Kidney (tissue), 14 donors: ENCODE results near the gene LRTM2. TPM values are rescaled to one million over a fixed set of nuclear protein-coding genes. Genes with fewer than 3 reads are reported as not detected.

Source experiments
- DNase-seq, 5 donors: peaks; one replicate each; pipeline ENCODE4 v3.0.0-alpha.2; 2013 to 2020
- FAIRE-seq: peaks from 2 replicates; lab custom pipeline; 2012; peaks lifted over from hg19 to GRCh38; lab: Jason Lieb, UNC
- H3K27ac ChIP-seq, 2 donors: one replicate each; pipeline ENCODE4 v1.7.0; 2013; ENCODE audit warnings: low read depth in 2 of 2, low read length in 2 of 2, inconsistent platforms in 1 of 2
- H3K27me3 ChIP-seq: one replicate; pipeline ENCODE4 v1.7.1; 2013; ENCODE audit warnings: low read length, inconsistent platforms; ENCODE audit not compliant: control insufficient read depth, insufficient read depth
- H3K36me3 ChIP-seq, 3 donors: one replicate each; pipeline versions ENCODE4 v1.7.0 to v1.7.1; 2013; ENCODE audit warnings: low read length in 3 of 3, control low read depth in 1 of 3, inconsistent platforms in 1 of 3; ENCODE audit not compliant: insufficient read depth in 3 of 3, control insufficient read depth in 2 of 3
- H3K4me1 ChIP-seq, 3 donors: one replicate each; pipeline versions ENCODE4 v1.7.0 to v1.7.1; 2013; ENCODE audit warnings: low read length in 3 of 3, inconsistent platforms in 1 of 3, low read depth in 1 of 3; ENCODE audit not compliant: control insufficient read depth in 2 of 3, insufficient read depth in 2 of 3
- H3K4me3 ChIP-seq, 3 donors: one replicate each; pipeline versions ENCODE4 v1.7.0 to v1.8.1; 2013; ENCODE audit warnings: low read length in 3 of 3, control low read depth in 1 of 3, inconsistent platforms in 1 of 3
- H3K9ac ChIP-seq, 3 donors: one replicate each; pipeline versions ENCODE4 v1.7.0 to v1.7.1; 2013; ENCODE audit warnings: low read length in 3 of 3, control low read depth in 1 of 3, inconsistent platforms in 1 of 3
- H3K9me3 ChIP-seq, 3 donors: one replicate each; pipeline versions ENCODE4 v1.7.0 to v1.7.1; 2013; ENCODE audit warnings: low read length in 3 of 3, control low read depth in 1 of 3, inconsistent platforms in 1 of 3; ENCODE audit not compliant: control insufficient read depth in 2 of 3, insufficient read depth in 1 of 3
- CTCF ChIP-seq: IDR thresholded peaks from 3 replicates; pipeline ENCODE4 v1.5.1; 2012; ENCODE audit warnings: mild to moderate bottlenecking, moderate library complexity, borderline replicate concordance; ENCODE audit not compliant: insufficient read depth; ENCODE audit errors: extremely low read depth
- intact Hi-C: fragments of 100-400 bp; cut with DNase I; formaldehyde crosslinking; loops from one replicate; pipeline ENCODE4 v1.11.1; 2022
- polyA plus RNA-seq: library from polyadenylated mRNA; stranded (reverse); fragments of 350-450 nt; fragmentation: Illumina TruSeq; extraction: RNeasy Lipid Tissue Mini Kit (QIAGEN cat#74804); gene quantifications from one replicate; pipeline ENCODE4 v1.2.3, GENCODE V29; 2014; ENCODE audit warnings: low read depth, low replicate concordance; ENCODE audit not compliant: insufficient read depth
- total RNA-seq: library from RNA; stranded (reverse); fragmentation: NEBNext Ultra II Directional; extraction: Animal tissue kit (Norgen Biotek cat#: 25700); gene quantifications from one replicate; pipeline ENCODE4 v1.2.1, GENCODE V29; 2021
- donor health status: control.
- donor health status: control.
- donor health status: control.
- donor health status: control.
- donor health status: control.
- donor health status: DM: yes; HTN: yes; CAD: no.
- donor health status: Normal renal cell carcinoma (clear cell type).

LRTM2 gene
- total and polyA plus RNA-seq, 2 donors from 2014 or later: not detected

- Histone ChIP-seq H3K27ac (peak overlapping the region; percentile 48 to 67), H3K4me3 (peak overlapping the region; percentile 68 to 79 (median 74)), H3K4me1 (peaks cover 0 to 18% (median 4%) of the 10 kb centered on the region in 3 donors), H3K9me3 (no peaks in the 10 kb centered on the region), H3K27me3 (no peaks in the 10 kb centered on the region), H3K36me3 (no peaks in the 10 kb centered on the region), H3K9ac (peak overlapping the region in 2 of 3 donors; percentile 74 to 84)
- DNase-seq (peak; percentile 17 to 87 (median 55)), FAIRE-seq (no peak)
- intact Hi-C loops: loop anchor here (10.0 kb wide), 1 partner anchor 138 kb away; no protein-coding TSS in a partner anchor
- no peak for TF ChIP-seq CTCF
These were observed 23.8 kb upstream of the LRTM2 start for GRCh38 chr12:1796515-1797010.

GRCh38 chr12:1797011-1797901, 23.1 kb upstream of the LRTM2 start:
- peak overlapping the region in 2 of 3 donors; percentile 74 to 84 for H3K9ac ChIP-seq
- no peaks in the 10 kb centered on the region for H3K36me3 ChIP-seq
- H3K4me3 ChIP-seq: peak overlapping the region in 2 of 3 donors; percentile 53 to 79
- peak overlapping the region; percentile 48 to 67 for H3K27ac ChIP-seq
- H3K4me1 ChIP-seq: peaks cover 0 to 18% (median 4%) of the 10 kb centered on the region in 3 donors
- intact Hi-C loops: loop anchor here (10.0 kb wide), 1 partner anchor 138 kb away; no protein-coding TSS in a partner anchor
- H3K27me3 ChIP-seq: no peaks in the 10 kb centered on the region
- DNase-seq (peak; percentile 31 to 91 (median 61)), FAIRE-seq (no peak)
- no peaks in the 10 kb centered on the region for H3K9me3 ChIP-seq
- no peak for TF ChIP-seq CTCF

GRCh38 chr12:1797991-1798640, 22.2 kb upstream of the LRTM2 start:
- H3K4me3 ChIP-seq: no peak overlapping the region

More at GRCh38 chr12:1797991-1798640, 22.2 kb upstream of the LRTM2 start:
- Histone ChIP-seq H3K36me3 (no peaks in the 10 kb centered on the region), H3K9ac (no peak overlapping the region), H3K27ac (no peak overlapping the region), H3K27me3 (no peaks in the 10 kb centered on the region), H3K4me1 (peaks cover 0 to 18% (median 4%) of the 10 kb centered on the region in 3 donors), H3K9me3 (no peaks in the 10 kb centered on the region)
- no peak for FAIRE-seq
- DNase-seq: peak in 2 of 5 donors; percentile 8 to 55
- intact Hi-C loops: loop anchor here (10.0 kb wide), 1 partner anchor 137 kb away; no protein-coding TSS in a partner anchor
- TF ChIP-seq CTCF: no peak
